ENCODE measurements around the gene GIGYF2.

The GIGYF2 gene

GRCh38 chr2:232884001-232884421 lies 186.9 kb downstream of the GIGYF2 start:
- no peak for FAIRE-seq

GRCh38 chr2:232884549-232885263 lies 187.6 kb downstream of the GIGYF2 start:
- FAIRE-seq = no peak

DNA sequence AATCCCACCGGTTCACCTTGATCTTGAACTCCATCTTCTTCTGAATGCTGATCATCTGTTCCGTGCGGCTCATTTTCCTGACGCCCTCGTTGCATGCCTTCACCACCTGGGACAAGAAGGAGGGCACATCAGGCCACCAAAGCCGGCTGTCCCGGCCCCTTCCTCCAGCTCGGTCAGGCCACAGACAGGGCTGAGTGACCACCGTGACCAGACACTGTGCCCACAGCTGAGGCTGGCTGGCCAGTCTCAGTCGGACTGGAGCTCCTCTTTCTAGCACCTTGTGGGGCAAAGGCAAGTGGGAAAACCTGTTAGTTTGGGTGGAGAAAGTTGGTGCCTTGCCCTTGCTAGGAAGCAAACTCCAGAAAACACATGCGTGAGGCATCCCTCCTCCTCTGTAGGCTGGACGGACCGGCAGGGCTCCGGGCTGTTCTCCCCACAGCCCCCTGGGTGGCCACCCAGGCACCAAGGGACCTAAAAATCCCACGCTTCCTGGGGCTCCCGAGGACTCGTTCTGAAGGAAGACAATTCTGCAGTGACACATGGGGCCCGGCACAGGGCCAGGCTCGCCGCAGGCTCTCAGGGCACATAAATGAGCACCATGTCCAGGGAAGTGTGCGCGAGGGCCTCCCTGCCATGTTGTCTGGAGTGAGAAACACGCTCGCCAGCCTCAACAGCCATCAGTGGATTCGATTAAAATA lies 188.3 kb downstream of the GIGYF2 start:
- FAIRE-seq = no peak

- no peak for FAIRE-seq
Measured at GRCh38 chr2:232886176-232886575, 189.0 kb downstream of the GIGYF2 start.

GRCh38 chr2:232886632-232887031 lies 189.5 kb downstream of the GIGYF2 start:
- FAIRE-seq = no peak

GRCh38 chr2:232887171-232887850 lies 190.2 kb downstream of the GIGYF2 start:
- FAIRE-seq = no peak

DNA sequence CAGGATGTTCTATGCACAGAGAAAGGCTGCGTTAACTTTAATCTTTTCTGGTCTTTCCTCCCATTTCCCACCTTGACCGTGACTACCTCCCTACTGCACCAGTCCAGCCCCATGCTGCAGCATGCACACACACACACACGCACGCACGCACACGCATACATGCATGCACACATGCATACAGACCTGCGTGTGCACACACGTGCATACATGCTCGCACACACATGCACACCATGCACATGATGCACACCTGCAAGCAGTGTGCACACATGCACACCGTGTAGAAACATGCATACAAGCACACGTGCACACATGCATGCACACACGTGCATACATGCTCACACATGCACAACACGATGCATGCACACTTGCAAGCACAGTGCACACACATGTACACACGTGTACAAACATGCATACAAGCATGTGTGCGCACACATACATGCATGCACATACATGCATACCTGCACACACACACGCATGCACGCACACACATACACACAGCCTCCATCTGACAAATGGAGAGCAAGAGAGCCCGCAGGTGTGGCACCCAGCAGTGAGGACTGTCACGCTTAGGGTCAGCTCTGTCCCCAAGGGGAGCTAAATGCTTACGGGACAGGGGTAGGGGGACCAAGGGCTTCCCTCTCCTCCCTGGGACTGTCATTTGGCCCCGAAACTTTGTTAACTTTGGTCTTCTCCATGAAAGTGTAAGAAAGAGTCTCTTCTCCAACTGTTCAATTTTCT lies 191.1 kb downstream of the GIGYF2 start:
- no peak for FAIRE-seq

- no peak for FAIRE-seq
Measured at GRCh38 chr2:232888839-232889529, 191.9 kb downstream of the GIGYF2 start.

GRCh38 chr2:232889876-232890401 lies 192.8 kb downstream of the GIGYF2 start:
- FAIRE-seq = no peak

DNA sequence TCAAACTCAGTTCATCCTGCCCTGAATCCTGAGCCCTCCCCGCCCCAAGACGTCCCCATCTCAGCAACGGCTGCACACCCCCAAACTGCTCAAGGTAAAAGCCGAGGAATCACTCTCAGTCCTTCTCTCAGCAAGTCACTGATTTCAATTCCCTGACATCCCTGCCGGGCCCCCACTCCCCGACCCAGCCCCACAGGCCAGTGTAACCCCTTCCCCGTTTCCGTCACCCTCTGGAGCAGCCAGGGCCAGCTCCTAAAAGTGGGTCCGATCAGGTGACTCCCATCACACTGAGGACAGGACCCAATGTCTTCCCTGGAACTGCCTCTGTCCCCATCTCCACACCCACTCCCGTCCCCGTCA lies 193.4 kb downstream of the GIGYF2 start:
- no peak for FAIRE-seq

- FAIRE-seq = no peak
Measured at GRCh38 chr2:232890896-232891601, 193.9 kb downstream of the GIGYF2 start.

DNA sequence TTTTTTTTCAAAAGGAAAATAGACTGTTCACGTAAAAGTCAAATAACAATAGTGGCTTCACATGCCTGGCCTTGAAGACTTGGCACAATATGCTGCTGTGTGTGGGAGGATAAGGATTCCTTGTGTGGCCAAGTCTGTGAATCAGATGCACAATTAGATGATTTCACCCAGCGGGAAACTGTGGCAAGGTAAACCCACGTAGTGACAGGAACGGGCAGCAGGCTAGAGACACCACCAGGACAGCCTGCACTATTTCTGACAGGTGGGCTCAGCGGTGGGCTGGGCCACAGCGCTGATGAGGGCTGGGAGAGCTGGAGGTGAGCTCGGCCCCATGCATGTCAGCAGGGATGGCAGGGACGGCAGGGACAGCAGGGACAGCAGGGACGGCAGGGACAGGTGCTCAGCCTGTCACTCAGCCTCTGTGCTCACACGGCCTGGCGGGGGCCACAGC lies 194.5 kb downstream of the GIGYF2 start:
- no peak for FAIRE-seq

DNA sequence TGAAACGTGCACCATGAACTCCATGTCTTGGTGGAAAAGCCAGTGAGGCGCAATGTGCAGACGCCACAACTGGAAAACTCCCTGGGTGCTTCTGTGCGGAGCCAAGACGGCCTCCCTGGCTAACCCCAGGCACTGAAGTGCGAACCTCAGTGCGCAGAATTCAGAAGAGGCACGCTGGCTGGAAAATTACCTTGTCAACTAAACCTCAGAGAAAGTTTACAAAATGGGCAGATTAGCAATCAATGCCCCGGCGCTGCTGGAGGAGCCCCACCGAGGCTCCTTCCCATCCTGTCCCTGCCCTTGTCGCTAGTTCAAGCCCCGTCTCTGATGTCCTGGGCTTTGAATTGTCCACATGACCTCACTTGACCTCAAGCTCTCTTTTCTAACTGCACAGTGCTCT lies 195.1 kb downstream of the GIGYF2 start:
- FAIRE-seq = no peak

DNA sequence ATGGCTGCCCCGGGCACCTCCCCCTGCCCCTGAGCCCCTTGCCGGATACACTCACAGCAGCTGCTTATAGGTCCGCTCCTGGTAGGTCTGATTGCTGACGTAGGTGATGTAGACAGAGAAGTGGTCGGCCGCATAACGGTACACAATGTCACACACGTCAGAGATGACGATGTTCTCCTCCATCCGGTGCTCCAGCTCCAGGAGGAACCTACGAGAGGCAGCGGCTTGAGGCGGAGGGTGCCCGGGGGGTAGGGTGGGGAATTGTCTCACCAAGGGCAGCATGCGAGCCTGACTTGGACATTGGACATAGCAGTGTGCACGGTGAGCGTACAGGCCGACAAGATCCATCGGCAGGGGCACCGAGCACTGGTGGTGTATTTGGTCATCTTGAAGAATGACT lies 195.7 kb downstream of the GIGYF2 start:
- FAIRE-seq = no peak

GRCh38 chr2:232893834-232894233 lies 196.7 kb downstream of the GIGYF2 start:
- no peak for FAIRE-seq

GRCh38 chr2:232894251-232894650 lies 197.1 kb downstream of the GIGYF2 start:
- FAIRE-seq = no peak

DNA sequence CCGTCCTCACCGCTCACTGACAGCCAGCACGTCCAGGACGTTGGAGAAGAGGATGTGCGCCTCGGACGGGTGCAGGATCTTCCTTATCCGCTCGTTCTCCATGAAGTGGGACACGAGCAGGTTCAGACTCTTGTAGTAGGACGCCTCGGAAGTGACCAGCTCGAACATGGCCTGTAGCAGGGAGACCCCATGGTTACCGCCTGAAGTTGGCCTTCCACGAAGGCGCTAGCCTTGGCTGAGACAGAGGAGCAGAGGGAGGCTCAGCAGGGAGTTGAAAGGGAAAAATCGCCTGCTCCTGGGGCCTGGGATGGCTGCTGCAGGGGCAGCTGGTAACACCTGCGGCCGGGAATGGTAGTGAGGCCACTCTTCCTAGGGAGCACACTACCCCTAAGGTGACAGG lies 197.6 kb downstream of the GIGYF2 start:
- no peak for FAIRE-seq

DNA sequence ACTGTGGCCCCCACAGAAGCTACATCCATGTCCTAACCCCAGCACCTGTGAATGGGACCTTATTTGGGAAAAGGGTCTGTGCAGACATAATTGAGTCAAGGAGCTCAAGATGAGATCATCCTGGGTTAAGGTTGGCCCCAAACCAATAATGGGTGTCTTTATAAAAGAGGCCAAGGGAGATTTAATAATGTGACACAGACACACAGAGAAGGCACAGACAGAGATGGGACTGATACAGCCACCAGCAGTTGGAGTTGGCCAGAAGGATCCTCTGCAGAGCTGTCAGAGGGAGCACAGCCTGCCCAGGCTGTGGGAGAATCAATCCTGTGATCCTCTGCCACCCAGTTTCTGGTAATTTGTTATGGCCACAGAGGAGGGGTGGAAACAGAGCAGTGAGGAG lies 199.0 kb downstream of the GIGYF2 start:
- FAIRE-seq = no peak

DNA sequence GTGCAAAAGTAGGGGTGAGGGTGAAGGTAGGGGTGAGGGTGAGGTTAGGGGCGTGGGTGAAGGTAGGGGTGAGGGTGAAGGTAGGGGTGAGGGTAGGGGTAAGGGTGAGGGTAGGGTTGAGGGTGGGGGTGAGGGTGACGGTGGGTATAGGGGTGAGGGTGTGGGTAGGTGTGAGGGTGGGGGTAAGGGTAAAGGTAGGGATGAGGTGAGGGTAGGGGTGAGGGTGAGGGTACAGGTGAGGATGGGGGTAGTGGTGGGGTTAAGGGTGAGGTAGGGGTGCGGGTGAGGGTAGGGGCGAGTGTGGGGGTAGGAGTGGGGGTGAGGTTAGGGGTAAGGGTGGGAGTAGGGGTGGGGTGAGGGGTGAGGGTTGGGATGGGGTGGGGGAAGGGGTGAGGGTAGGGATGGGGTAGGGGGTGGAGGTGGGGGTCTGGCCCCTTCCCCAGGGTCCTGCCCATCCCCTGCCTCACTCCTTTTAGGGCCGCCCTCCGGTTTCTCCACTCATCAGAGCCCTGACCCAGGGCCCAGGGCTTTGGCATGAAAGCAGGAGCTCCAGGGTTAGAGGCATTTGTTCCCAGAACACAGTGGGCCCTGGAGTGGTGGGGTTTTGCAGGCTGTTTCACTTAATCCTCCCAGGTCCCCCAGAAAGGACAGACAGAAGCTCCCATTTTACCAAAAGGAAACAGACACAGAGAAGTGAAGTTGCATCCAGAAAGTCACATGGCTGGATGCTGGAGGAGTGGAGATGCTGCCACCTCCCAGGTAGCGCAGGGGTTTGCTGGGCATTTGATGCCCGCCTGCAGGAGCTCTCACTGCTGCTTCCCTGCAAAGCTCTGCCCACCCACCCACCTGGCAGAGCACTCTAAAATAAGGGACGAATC lies 199.8 kb downstream of the GIGYF2 start:
- no peak for FAIRE-seq

DNA sequence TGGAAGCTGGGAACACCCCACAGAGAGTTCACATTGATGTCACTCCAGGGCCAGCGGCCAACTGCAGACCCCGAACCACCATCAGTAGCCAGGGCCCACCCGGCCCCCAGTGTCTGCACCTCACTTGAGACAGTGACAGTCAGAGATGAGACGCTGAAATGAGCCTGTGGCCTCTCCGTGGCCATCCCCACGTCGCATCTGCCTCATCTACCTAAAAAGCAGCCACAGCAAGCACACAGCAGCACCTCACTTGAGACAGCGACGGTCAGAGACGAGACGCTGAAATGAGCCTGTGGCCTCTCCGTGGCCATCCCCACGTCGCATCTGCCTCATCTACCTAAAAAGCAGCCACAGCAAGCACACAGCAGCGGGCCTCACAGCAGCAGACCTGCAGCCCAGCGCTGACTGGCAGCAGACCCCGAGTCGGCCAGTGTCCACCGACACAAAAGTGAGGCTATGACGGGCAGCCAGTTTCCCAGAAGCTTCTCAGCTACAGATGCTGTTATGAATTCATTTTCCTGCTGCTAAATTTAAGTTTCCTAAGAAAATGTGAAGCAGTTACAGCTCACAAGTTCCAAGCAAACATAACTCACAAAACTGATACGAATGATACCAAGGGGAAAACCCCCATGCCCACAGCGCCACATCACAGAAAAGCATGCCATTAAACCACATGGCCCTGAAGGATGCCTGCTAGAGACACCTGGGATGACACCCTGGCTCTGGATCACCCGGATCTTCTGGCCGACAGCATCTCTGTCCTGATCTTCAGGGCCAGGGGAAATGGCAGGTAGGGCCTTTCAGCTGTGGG lies 200.7 kb downstream of the GIGYF2 start:
- no peak for FAIRE-seq

Data from islet of Langerhans (tissue), 1 donor.